ENCODE results near the gene TRIM31. TPM values are rescaled to one million over a fixed set of nuclear protein-coding genes. Genes with fewer than 3 reads are reported as not detected.
A peak's percentile ranks its signal among the peaks of the same experiment; 100 is the strongest.

TRIM31 gene
- total RNA-seq, 1 donor from 2014 or later = 1.8 TPM

DNA sequence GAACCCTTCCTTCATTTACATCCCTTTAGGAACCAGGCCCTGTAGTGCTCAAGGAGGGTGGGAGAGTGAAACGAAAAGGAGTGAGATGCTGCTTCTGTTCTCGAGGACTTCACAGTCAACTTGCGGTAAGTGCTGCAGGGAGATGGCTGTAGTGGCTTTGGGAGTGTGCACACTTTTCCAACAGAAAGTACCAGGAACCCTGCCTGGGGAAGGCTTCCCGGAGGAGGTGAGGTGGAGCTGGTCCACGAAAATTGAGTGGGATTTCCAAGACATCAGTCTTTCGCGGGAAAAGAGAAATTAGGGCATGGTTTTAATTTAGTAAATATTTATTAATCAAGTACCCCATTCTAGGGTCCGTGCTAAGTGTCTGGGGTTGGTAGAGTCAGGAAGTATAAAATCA is 12.7 kb downstream of the TRIM31 start:
- Mint-ChIP-seq H3K4me1 (ENCODE audit: unreplicated experiment) (peaks cover 18% of the 10 kb centered on the region), H3K36me3 (no peaks in the 10 kb centered on the region), H3K27me3 (peaks cover 94% of the 10 kb centered on the region), H3K9me3 (no peaks in the 10 kb centered on the region), H3K4me3 (peak overlapping the region; percentile 61), H3K27ac (peak overlapping the region; percentile 54)
- no peak for DNase-seq (ENCODE audit: extremely low spot score, unreplicated experiment)
- no peak for TF ChIP-seq CTCF (conservative IDR thresholded peaks at IDR 0.05)

- Mint-ChIP-seq H3K9me3 (no peaks in the 10 kb centered on the region), H3K4me3 (peak overlapping the region; percentile 63), H3K27me3 (peaks cover 94% of the 10 kb centered on the region), H3K4me1 (ENCODE audit: unreplicated experiment) (peaks cover 13% of the 10 kb centered on the region), H3K36me3 (no peaks in the 10 kb centered on the region), H3K27ac (no peak overlapping the region)
- no peak for TF ChIP-seq CTCF (conservative IDR thresholded peaks at IDR 0.05)
- no peak for DNase-seq (ENCODE audit: extremely low spot score, unreplicated experiment)
Observed at GRCh38 chr6:30097902-30098768, 14.8 kb downstream of the TRIM31 start.

DNA sequence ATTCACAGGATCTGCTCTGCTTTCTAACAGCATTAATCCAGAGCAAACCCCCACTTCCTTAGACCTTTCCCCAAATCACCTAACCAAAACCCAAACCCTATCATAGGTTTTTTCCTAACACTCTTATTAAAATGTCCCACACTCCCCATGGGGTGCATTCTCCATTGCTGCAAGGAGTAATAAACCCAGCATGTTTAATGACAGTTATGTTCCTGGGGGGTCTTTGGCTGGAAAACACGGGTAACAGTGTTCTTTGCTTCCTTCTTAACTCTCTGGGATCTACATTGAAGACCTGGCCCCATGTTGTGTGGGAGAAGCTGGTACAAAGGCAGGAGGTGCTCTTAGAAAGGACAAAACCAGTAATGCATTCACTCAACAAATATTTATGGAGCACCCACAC is 16.1 kb downstream of the TRIM31 start:
- Mint-ChIP-seq H3K27ac (no peak overlapping the region), H3K4me3 (no peak overlapping the region), H3K9me3 (no peaks in the 10 kb centered on the region), H3K4me1 (ENCODE audit: unreplicated experiment) (peaks cover 8% of the 10 kb centered on the region), H3K27me3 (peaks cover 96% of the 10 kb centered on the region), H3K36me3 (no peaks in the 10 kb centered on the region)
- no peak for TF ChIP-seq CTCF (conservative IDR thresholded peaks at IDR 0.05)
- DNase-seq (ENCODE audit: extremely low spot score, unreplicated experiment) = no peak

- Mint-ChIP-seq H3K9me3 (no peaks in the 10 kb centered on the region), H3K27me3 (peaks cover 97% of the 10 kb centered on the region), H3K27ac (no peak overlapping the region), H3K4me3 (no peak overlapping the region), H3K36me3 (no peaks in the 10 kb centered on the region), H3K4me1 (ENCODE audit: unreplicated experiment) (no peaks in the 10 kb centered on the region)
- no peak for DNase-seq (ENCODE audit: extremely low spot score, unreplicated experiment)
- no peak for TF ChIP-seq CTCF (conservative IDR thresholded peaks at IDR 0.05)
Observed at GRCh38 chr6:30093951-30094661, 18.8 kb downstream of the TRIM31 start.

GRCh38 chr6:30092852-30093543 is 19.9 kb downstream of the TRIM31 start:
- Mint-ChIP-seq H3K36me3 (no peaks in the 10 kb centered on the region), H3K4me1 (ENCODE audit: unreplicated experiment) (no peaks in the 10 kb centered on the region), H3K4me3 (no peak overlapping the region), H3K27me3 (peaks cover 94% of the 10 kb centered on the region), H3K9me3 (no peaks in the 10 kb centered on the region), H3K27ac (no peak overlapping the region)
- DNase-seq (ENCODE audit: extremely low spot score, unreplicated experiment) = no peak
- no peak for TF ChIP-seq CTCF (conservative IDR thresholded peaks at IDR 0.05)

Data from type B pancreatic cell (in vitro differentiated cells).